ENCODE data around the gene GRAP2.
"Not testable (repeated sequence)": the region's sequence is repeated elsewhere in the genome, so short reads cannot be mapped to it uniquely, and the experiment has no call there.

Gene GRAP2

GRCh38 chr22:39900306-39901227 lies at the start of gene GRAP2:
Gene GRAP2 (plus strand): TSS chr22:39901084. CDS start chr22:39947107, 46,023 bp downstream.
- no peak for DNase-seq (ENCODE audit: low spot score)

- no peak for DNase-seq (ENCODE audit: low spot score)
Measured at GRCh38 chr22:39851606-39852315, 49.1 kb upstream of the GRAP2 start.

GRCh38 chr22:39852799-39853198 lies 48.1 kb upstream of the GRAP2 start:
- DNase-seq (ENCODE audit: low spot score), result no peak

GRCh38 chr22:39856588-39856987 lies 44.3 kb upstream of the GRAP2 start:
- DNase-seq (ENCODE audit: low spot score), result no peak

GRCh38 chr22:39859903-39860588 lies 40.8 kb upstream of the GRAP2 start:
- no peak for DNase-seq (ENCODE audit: low spot score)

GRCh38 chr22:39868741-39869140 lies 32.1 kb upstream of the GRAP2 start:
- no peak for DNase-seq (ENCODE audit: low spot score)

GRCh38 chr22:39869797-39870196 lies 31.1 kb upstream of the GRAP2 start:
- not testable (repeated sequence) for DNase-seq (ENCODE audit: low spot score)

- DNase-seq (ENCODE audit: low spot score), result no peak
Measured at GRCh38 chr22:39871008-39871798, 29.7 kb upstream of the GRAP2 start.

- DNase-seq (ENCODE audit: low spot score), result no peak
Measured at GRCh38 chr22:39872548-39872947, 28.3 kb upstream of the GRAP2 start.

- no peak for DNase-seq (ENCODE audit: low spot score)
Measured at GRCh38 chr22:39873965-39874364, 26.9 kb upstream of the GRAP2 start.

GRCh38 chr22:39875176-39875885 lies 25.6 kb upstream of the GRAP2 start:
- DNase-seq (ENCODE audit: low spot score), result not testable (repeated sequence)

- no peak for DNase-seq (ENCODE audit: low spot score)
Measured at GRCh38 chr22:39877079-39877845, 23.6 kb upstream of the GRAP2 start.

- DNase-seq (ENCODE audit: low spot score), result no peak
Measured at GRCh38 chr22:39880722-39881121, 20.2 kb upstream of the GRAP2 start.

- no peak for DNase-seq (ENCODE audit: low spot score)
Measured at GRCh38 chr22:39883057-39883456, 17.8 kb upstream of the GRAP2 start.

- not testable (repeated sequence) for DNase-seq (ENCODE audit: low spot score)
Measured at GRCh38 chr22:39889924-39890323, 11.0 kb upstream of the GRAP2 start.

GRCh38 chr22:39893526-39893925 lies 7.4 kb upstream of the GRAP2 start, which contains the start of gene ENTHD1:
Gene ENTHD1 (minus strand): TSS chr22:39893760. CDS start chr22:39887748, 6,012 bp downstream.
- DNase-seq (ENCODE audit: low spot score), result no peak

GRCh38 chr22:39894554-39895092 lies 6.3 kb upstream of the GRAP2 start:
- no peak for DNase-seq (ENCODE audit: low spot score)

GRCh38 chr22:39895682-39896081 lies 5.2 kb upstream of the GRAP2 start:
- no peak for DNase-seq (ENCODE audit: low spot score)

- DNase-seq (ENCODE audit: low spot score), result no peak
Measured at GRCh38 chr22:39896313-39896996, 4.4 kb upstream of the GRAP2 start.
